Measurements from ENCODE around the gene UBR1. TPM values are rescaled to one million over a fixed set of nuclear protein-coding genes. Genes with fewer than 3 reads are reported as not detected.
"Not testable (repeated sequence)": the region's sequence is repeated elsewhere in the genome, so short reads cannot be mapped to it uniquely, and the experiment has no call there.

Gene UBR1
- total and polyA plus RNA-seq, 3 donors from 2014 or later: 21.3 to 40.7 (median 36.5) TPM

GRCh38 chr15:42903388-42904324 lies 202.2 kb downstream of the UBR1 start:
- 79 to 83% methylated on average over 5 of the region's 5 CpGs for WGBS, 2 donors
- intact Hi-C loops (cut with DNase I; ENCODE audit: low total_unique reads): no loop called here

GRCh38 chr15:42893911-42894310 lies 211.9 kb downstream of the UBR1 start:
- H3K36me3 ChIP-seq (ENCODE audit: low read depth, missing control alignments); H3K4me3 ChIP-seq; DNase-seq; H3K4me1 ChIP-seq; intact Hi-C loops (cut with DNase I; ENCODE audit: low total_unique reads); H3K27ac ChIP-seq; H3K9me3 ChIP-seq; H3K27me3 ChIP-seq: not testable (repeated sequence)
- WGBS, 2 donors: 91 to 100% methylated on average over 1 of the region's 1 CpG

More at GRCh38 chr15:42903388-42904324, 202.2 kb downstream of the UBR1 start:
- no peak for DNase-seq
- Histone ChIP-seq H3K36me3 (ENCODE audit: low read depth, missing control alignments) (no peaks in the 10 kb centered on the region), H3K4me1 (no peaks in the 10 kb centered on the region), H3K9me3 (no peaks in the 10 kb centered on the region), H3K4me3 (no peak overlapping the region), H3K27ac (no peak overlapping the region), H3K27me3 (no peaks in the 10 kb centered on the region)
- TF ChIP-seq POLR2A (IDR thresholded peaks at IDR 0.05): no peak
- no peak for TF ChIP-seq CTCF (IDR thresholded peaks at IDR 0.05)

Small RNAs within 50 kb of the gene (small RNA-seq; reads per million reads assigned to genes)
- 0 reads per million in 2 donors for gene AC068724.2

Other genes with a start within 250 kb of the UBR1 start
- gene TTBK2, start 185.3 kb downstream of the UBR1 start, total RNA-seq: 10 to 100 TPM; 37.0 to 53.7 TPM
- gene TTBK2, start 185.3 kb downstream of the UBR1 start, polyA plus RNA-seq (ENCODE audit: insufficient read depth, low read depth, low replicate concordance): 80.8 TPM
- gene TMEM62, start 27.5 kb upstream of the UBR1 start, total RNA-seq: 10 to 100 TPM; 22.8 to 29.0 TPM
- 8.3 TPM for gene TMEM62, start 27.5 kb upstream of the UBR1 start, polyA plus RNA-seq (ENCODE audit: insufficient read depth, low read depth, low replicate concordance)
- gene CCNDBP1, start 79.4 kb upstream of the UBR1 start, total RNA-seq: 10 to 100 TPM; 63.7 to 83.6 TPM
- gene CCNDBP1, start 79.4 kb upstream of the UBR1 start, polyA plus RNA-seq (ENCODE audit: insufficient read depth, low read depth, low replicate concordance): 60.5 TPM
- gene EPB42, start 115.0 kb upstream of the UBR1 start, total RNA-seq: 1 to 10 TPM; 6.8 to 7.5 TPM
- 3.6 TPM for gene EPB42, start 115.0 kb upstream of the UBR1 start, polyA plus RNA-seq (ENCODE audit: insufficient read depth, low read depth, low replicate concordance)
- 1 to 10 TPM in 1 of 2 donors, under 1 TPM in 1; 0.43 to 2.1 TPM for gene TGM5, start 160.9 kb upstream of the UBR1 start, total RNA-seq
- gene TGM5, start 160.9 kb upstream of the UBR1 start, polyA plus RNA-seq (ENCODE audit: insufficient read depth, low read depth, low replicate concordance): 0.24 TPM
- under 1 TPM; 0.37 to 0.63 TPM for gene TGM7, start 196.2 kb upstream of the UBR1 start, total RNA-seq
- 2.0 TPM for gene TGM7, start 196.2 kb upstream of the UBR1 start, polyA plus RNA-seq (ENCODE audit: insufficient read depth, low read depth, low replicate concordance)
- 1 to 10 TPM; 5.2 to 6.4 TPM for gene LCMT2, start 224.5 kb upstream of the UBR1 start, total RNA-seq
- gene LCMT2, start 224.5 kb upstream of the UBR1 start, polyA plus RNA-seq (ENCODE audit: insufficient read depth, low read depth, low replicate concordance): 9.1 TPM